ENCODE results near the gene NACAD.

DNA sequence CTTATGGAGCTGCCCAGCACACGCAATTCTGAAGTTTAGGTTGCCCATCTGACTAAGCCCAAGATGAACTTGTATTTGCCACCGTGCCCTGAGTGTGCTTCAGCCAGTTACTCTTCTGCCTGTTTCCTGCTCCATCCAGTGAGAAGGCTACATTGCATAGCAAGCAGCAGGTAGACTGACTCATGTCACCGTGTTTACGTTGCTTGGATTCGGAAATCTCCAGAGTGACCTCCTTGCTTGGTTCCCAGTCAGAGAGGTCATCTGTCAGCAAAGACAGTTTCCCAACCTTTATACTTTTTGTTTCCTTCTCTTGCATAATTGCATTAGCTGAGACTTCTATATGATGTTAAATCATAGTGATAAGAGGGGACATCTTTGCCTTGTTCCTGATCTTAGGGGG lies 30.9 kb downstream of the NACAD start:
- TF ChIP-seq, protein P1, sequence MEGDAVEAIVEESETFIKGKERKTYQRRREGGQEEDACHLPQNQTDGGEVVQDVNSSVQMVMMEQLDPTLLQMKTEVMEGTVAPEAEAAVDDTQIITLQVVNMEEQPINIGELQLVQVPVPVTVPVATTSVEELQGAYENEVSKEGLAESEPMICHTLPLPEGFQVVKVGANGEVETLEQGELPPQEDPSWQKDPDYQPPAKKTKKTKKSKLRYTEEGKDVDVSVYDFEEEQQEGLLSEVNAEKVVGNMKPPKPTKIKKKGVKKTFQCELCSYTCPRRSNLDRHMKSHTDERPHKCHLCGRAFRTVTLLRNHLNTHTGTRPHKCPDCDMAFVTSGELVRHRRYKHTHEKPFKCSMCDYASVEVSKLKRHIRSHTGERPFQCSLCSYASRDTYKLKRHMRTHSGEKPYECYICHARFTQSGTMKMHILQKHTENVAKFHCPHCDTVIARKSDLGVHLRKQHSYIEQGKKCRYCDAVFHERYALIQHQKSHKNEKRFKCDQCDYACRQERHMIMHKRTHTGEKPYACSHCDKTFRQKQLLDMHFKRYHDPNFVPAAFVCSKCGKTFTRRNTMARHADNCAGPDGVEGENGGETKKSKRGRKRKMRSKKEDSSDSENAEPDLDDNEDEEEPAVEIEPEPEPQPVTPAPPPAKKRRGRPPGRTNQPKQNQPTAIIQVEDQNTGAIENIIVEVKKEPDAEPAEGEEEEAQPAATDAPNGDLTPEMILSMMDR (IDR thresholded peaks at IDR 0.05; ENCODE audit: poor library complexity): no peak
- TF ChIP-seq EZH2 (IDR thresholded peaks at IDR 0.05; ENCODE audit: borderline replicate concordance): no peak
